Stimulated activated CD4-positive, alpha-beta T cell treated with anti-CD3 and anti-CD28 coated beads, TNF-alpha, amount 100 ng/mL, for 1 hour (primary cell): ENCODE measurements around the gene ABHD10.

Experiments used
- DNase-seq, 3 donors: peaks; one replicate each; pipeline ENCODE4 v3.0.0-alpha.2; 2020; ENCODE audit warnings: low read depth in 3 of 3, low spot score in 1 of 3

The ABHD10 gene

GRCh38 chr3:111978583-111979433 is at the start of gene ABHD10:
Gene ABHD10 (plus strand): TSS chr3:111979026. CDS start chr3:111979062, 36 bp downstream.
- peak; percentile 91 to 93 (median 92) for DNase-seq

- no peak for DNase-seq
Observed at GRCh38 chr3:111929484-111929883, 49.3 kb upstream of the ABHD10 start.

- DNase-seq = no peak
Observed at GRCh38 chr3:111932946-111933345, 45.9 kb upstream of the ABHD10 start.

- no peak for DNase-seq
Observed at GRCh38 chr3:111936191-111936841, 42.5 kb upstream of the ABHD10 start.

- no peak for DNase-seq
Observed at GRCh38 chr3:111936967-111937366, 41.9 kb upstream of the ABHD10 start.

DNA sequence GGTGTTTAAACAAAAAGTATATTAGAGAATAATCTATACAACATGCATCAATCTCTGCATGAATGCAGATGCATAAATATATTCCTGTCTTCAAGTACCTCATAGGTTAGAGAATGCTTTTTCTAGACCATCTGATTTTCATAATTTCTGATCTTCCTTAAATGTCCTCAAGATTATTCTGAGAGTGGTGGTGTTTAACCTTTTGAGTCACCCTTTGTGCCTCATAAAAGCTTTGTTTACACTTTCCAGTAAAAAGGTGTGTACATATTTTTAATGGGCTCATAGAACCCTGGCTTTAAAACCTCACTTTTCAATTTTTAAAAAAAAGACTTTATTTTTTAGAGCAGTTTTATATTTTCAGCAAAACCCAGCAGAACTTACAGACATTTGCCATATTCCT is 41.0 kb upstream of the ABHD10 start:
- DNase-seq = no peak

GRCh38 chr3:111939873-111940272 is 39.0 kb upstream of the ABHD10 start:
- no peak for DNase-seq

GRCh38 chr3:111943533-111943932 is 35.3 kb upstream of the ABHD10 start:
- no peak for DNase-seq

GRCh38 chr3:111944372-111944771 is 34.5 kb upstream of the ABHD10 start:
- no peak for DNase-seq

DNA sequence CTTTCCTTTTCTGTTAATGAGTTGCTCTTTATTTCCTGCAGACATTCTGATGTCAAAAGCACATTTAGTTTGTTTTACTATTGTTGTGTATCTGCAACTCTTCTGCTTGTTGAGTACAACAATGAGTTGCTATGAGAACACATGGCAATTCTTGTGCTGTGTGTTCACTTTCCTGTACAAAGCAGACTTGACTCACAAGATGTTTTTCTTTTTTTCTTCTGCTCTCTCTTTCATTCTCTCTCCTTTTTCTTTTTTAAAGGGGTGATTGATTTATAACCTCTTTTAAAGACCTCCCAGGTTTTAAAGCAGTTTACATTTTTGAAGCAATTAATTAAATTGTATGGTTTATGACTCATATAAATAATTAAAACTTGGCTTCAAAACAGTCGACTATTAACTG is 31.6 kb upstream of the ABHD10 start:
- no peak for DNase-seq

- no peak for DNase-seq
Observed at GRCh38 chr3:111948786-111949185, 30.0 kb upstream of the ABHD10 start.

- DNase-seq = no peak
Observed at GRCh38 chr3:111949712-111950111, 29.1 kb upstream of the ABHD10 start.

GRCh38 chr3:111951032-111951431 is 27.8 kb upstream of the ABHD10 start:
- DNase-seq = no peak

GRCh38 chr3:111952086-111952485 is 26.7 kb upstream of the ABHD10 start:
- DNase-seq = no peak

DNA sequence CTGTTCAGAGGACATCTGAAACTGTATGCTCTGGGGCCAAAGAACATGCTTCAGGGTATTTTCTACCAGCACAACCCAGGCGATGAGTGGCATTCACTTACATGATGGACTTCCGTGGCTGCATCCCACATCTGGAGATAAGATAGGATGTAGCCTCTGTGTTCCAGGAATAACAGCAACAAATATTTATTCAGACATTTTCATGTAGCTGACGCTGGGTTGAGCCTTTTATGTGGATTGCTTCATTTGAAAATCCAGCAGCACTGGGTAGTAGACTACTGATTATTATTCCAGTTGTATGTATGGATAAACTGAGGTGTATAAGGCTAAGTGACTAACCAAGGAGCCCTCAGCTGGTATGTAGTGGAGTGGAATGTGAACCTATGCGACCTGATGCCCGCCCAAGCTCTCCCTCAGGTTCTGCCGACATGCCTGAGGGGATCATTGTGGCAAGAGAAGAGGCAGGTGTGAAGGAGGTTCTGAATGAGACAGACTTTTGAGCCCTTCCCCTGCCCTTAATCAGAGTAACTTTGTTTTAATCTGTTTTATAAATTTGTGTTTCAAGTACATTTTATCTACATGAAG is 25.9 kb upstream of the ABHD10 start:
- no peak for DNase-seq

DNA sequence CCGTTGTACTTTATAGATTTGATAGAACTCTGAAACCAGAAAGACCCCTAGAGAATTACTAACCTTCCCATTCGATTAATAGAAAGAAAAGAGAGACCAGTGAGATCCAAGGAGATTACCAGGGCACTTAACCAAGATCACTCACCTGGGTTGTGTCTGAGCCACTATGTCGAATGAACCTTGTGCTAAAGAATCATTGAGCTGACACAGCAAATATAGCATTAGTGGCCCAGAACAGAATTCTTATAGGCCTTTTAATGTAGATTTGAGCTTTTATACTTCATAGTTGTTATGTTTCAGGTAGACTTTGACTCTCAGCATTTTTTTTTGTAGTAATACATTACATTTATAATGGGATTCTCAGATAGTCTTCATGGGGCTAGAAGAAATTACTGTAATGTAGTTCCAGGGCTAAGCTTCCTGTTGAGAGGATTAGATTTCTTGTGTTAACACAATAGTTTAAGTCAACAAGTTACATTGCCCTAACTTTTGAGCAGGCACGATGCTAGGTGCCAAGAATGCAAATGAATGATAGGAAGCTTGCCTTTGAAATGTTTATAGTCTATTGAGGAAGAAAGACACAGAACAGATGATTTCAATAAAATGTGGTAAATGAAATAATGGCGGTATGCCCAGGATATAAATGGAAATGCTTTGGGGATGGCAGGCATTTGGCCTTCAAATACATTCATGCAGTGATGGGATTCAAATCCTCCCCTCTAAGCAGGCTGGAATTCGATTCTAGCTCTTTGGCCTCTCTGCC is 24.4 kb upstream of the ABHD10 start:
- no peak for DNase-seq

GRCh38 chr3:111955876-111956275 is 22.9 kb upstream of the ABHD10 start:
- DNase-seq = no peak

DNA sequence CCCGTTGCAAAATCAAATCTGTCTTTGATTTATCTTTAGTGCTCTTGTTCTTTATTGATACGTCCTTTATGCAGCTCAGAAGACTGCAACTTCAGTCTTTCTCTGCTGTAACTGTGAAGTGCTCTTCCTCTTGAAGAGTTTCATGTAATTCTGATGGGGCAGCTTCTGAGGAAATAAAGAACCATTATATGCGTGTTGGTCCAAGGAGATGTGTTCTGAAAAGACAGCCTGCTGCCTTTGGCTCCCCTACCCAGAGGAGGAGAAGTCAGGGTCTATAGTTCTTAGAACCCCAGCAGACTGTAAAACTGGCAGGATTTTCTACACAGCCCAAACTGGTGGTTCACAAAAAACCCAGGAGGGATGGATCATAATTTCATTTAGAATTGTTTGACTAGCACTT is 22.4 kb upstream of the ABHD10 start:
- no peak for DNase-seq

GRCh38 chr3:111956995-111957734 is 21.7 kb upstream of the ABHD10 start:
- no peak for DNase-seq

- DNase-seq = no peak
Observed at GRCh38 chr3:111961461-111962164, 17.2 kb upstream of the ABHD10 start.
